ENCODE data around the gene CA10.

- no peak for TF ChIP-seq POLR2AphosphoS5 (IDR thresholded peaks at IDR 0.05)
- TF ChIP-seq CTCF (IDR thresholded peaks at IDR 0.05): no peak
- TF ChIP-seq EP300 (IDR thresholded peaks at IDR 0.05): no peak
These were observed 281.5 kb downstream of the CA10 start for GRCh38 chr17:51876986-51877385.
